GM21717 (cell line): ENCODE data around the gene MGAT4C.
A peak's percentile ranks its signal among the peaks of the same experiment; 100 is the strongest.

Experiments used
- ATAC-seq: cut with Tn5 transposase; IDR thresholded peaks from one replicate; pipeline ENCODE4 v1.9.1; 2021; ENCODE audit warnings: mild to moderate bottlenecking, moderate library complexity; ENCODE audit not compliant: unreplicated experiment

Gene MGAT4C

GRCh38 chr12:85985996-85986395, 270.2 kb downstream of the MGAT4C start:
- no peak for ATAC-seq

GRCh38 chr12:85983601-85984000, 272.6 kb downstream of the MGAT4C start:
- no peak for ATAC-seq

GRCh38 chr12:85979641-85980040, 276.6 kb downstream of the MGAT4C start:
- ATAC-seq: no peak

- no peak for ATAC-seq
Measured at GRCh38 chr12:85975716-85976115, 280.5 kb downstream of the MGAT4C start.

GRCh38 chr12:85971800-85972199, 284.4 kb downstream of the MGAT4C start:
- no peak for ATAC-seq

GRCh38 chr12:85968606-85969005, 287.6 kb downstream of the MGAT4C start:
- ATAC-seq: no peak

GRCh38 chr12:85963326-85963725, 292.9 kb downstream of the MGAT4C start:
- ATAC-seq: no peak

- no peak for ATAC-seq
Measured at GRCh38 chr12:85956081-85956480, 300.1 kb downstream of the MGAT4C start.

GRCh38 chr12:85955127-85955526, 301.1 kb downstream of the MGAT4C start:
- ATAC-seq: no peak

GRCh38 chr12:85951823-85952222, 304.4 kb downstream of the MGAT4C start:
- no peak for ATAC-seq

GRCh38 chr12:85949253-85949652, 306.9 kb downstream of the MGAT4C start:
- ATAC-seq: no peak

- ATAC-seq: no peak
Measured at GRCh38 chr12:85948340-85948739, 307.9 kb downstream of the MGAT4C start.

GRCh38 chr12:85947286-85947685, 308.9 kb downstream of the MGAT4C start:
- no peak for ATAC-seq

GRCh38 chr12:85946375-85946774, 309.8 kb downstream of the MGAT4C start:
- no peak for ATAC-seq

GRCh38 chr12:85927166-85927565, 329.0 kb downstream of the MGAT4C start:
- ATAC-seq: no peak

GRCh38 chr12:85923767-85924331, 332.3 kb downstream of the MGAT4C start:
- ATAC-seq: no peak

- ATAC-seq: peak; percentile 68
Measured at GRCh38 chr12:85920324-85920947, 335.8 kb downstream of the MGAT4C start.
